Pancreas (tissue), 10 donors: ENCODE data around the gene ABCA3. TPM values are rescaled to one million over a fixed set of nuclear protein-coding genes. Genes with fewer than 3 reads are reported as not detected.
A peak's percentile ranks its signal among the peaks of the same experiment; 100 is the strongest.

ENCODE experiments used
- ATAC-seq, 4 donors: fragments of 200-7000 bp; cut with Tn5 transposase; one replicate each; pipeline versions ENCODE4 v1.8.0 to v1.9.1; 2020; ENCODE audit warnings: mild to moderate bottlenecking in 4 of 4, moderate library complexity in 4 of 4
- DNase-seq, 6 donors: peaks; one replicate each; pipeline ENCODE4 v3.0.0-alpha.2; 2020
- FAIRE-seq: peaks from 2 replicates; lab custom pipeline; 2012; peaks lifted over from hg19 to GRCh38; lab: Jason Lieb, UNC
- H3K27ac ChIP-seq, 4 donors: fragments of 200-600 bp; sonication (generic); 1 replicate in 3 of 4; 2 replicates in 1 of 4; pipeline versions ENCODE4 v1.5.0 to v1.8.0; 2020
- H3K27me3 ChIP-seq, 4 donors: fragments of 200-600 bp; one replicate each; pipeline ENCODE4 v1.8.0; 2021
- H3K36me3 ChIP-seq, 3 donors: fragments of 200-600 bp; sonication (generic) in 1 of 3; one replicate each; pipeline versions ENCODE4 v1.5.0 to v1.8.0; 2020 to 2021
- H3K4me1 ChIP-seq, 3 donors: fragments of 200-600 bp; one replicate each; pipeline ENCODE4 v1.8.0; 2021
- H3K4me3 ChIP-seq, 4 donors: fragments of 200-600 bp; sonication (generic) in 2 of 4; one replicate each; pipeline versions ENCODE4 v1.5.0 to v1.8.0; 2020 to 2021
- H3K9me3 ChIP-seq, 4 donors: fragments of 200-600 bp; one replicate each; pipeline ENCODE4 v1.8.0; 2021
- WGBS, 2 donors: extraction: QIAGEN DNeasy Blood & Tissue Kit; methylation state at CpG; one replicate each; pipeline ENCODE4 v1.1.7; 2013; 5-methylcytosine and 5-hydroxymethylcytosine counted together
- intact Hi-C, 3 donors: fragments of 100-400 bp; cut with DNase I; formaldehyde crosslinking; loops; one replicate each; pipeline versions ENCODE4 v1.11.1 to v1.14.2; 2022
- polyA plus RNA-seq, 2 donors: library from polyadenylated mRNA; stranded (reverse); fragments of 200-250 nt; gene quantifications; one replicate each; pipeline ENCODE4 v1.2.3, GENCODE V29; 2013
- total RNA-seq, 6 donors: library from RNA; stranded (reverse); fragmentation: NEBNext Ultra II Directional in 4 of 6; extraction: Animal tissue kit (Norgen Biotek cat#: 25700) in 4 of 6; gene quantifications; one replicate each; pipeline versions ENCODE4 v1.2.1 to v1.2.4, GENCODE V29; 2021 to 2023
- TF ChIP-seq, protein P1 (sequence below), 4 donors: fragments of 200-600 bp; sonication (generic) in 3 of 4; IDR thresholded peaks; one replicate each; pipeline versions ENCODE4 v1.5.0 to v1.8.0; 2021; ENCODE audit warnings: antibody characterized with exemption in 4 of 4
- donor health status: healthy with polysubstance abuse.
- donor health status: DM: no; HTN: no; CAD: no; lungs with moderate emphysema.
- donor health status: DM: no; HTN: no; CAD: no.
- donor health status: control.
- donor health status: control.
- donor health status: Bipolar disorder and iron deficiency.
- donor health status: DM: yes; HTN: yes; CAD: no.
- donor health status: DM: no; HTN: no; CAD: no.
- donor health status: DM: no; HTN: no; CAD: no.
- donor health status: DM: yes; HTN: yes; CAD: no.

ABCA3 gene
- total and polyA plus RNA-seq, 8 donors = 12.7 to 26.5 (median 18.0) TPM

DNA sequence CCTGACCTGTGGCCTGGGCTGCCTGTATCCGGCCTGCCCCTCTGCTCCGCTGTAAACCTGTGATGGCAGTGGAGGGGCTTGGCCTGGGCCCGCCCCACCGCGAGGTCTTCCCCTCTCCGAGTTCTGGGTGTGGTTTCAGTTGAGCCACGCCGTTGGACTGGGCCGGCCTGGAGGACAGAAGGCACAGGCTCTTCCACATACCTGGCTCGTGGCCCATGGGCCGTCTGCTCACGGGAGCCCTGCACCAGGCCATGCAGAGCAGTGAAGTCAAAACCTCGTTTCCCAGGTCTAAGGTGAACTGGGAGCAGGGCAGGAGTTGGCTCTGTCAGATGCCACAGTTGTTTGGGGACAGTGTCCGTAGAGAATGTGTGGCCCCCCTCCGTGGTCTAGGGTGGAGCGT, 67.0 kb downstream of the ABCA3 start:
- WGBS, 2 donors = 72 to 75% methylated on average over 16 of the region's 16 CpGs
- H3K4me3 ChIP-seq = no peak overlapping the region
- H3K4me1 ChIP-seq = peaks cover 0 to 7% (median 4%) of the 10 kb centered on the region in 3 donors
- TF ChIP-seq, protein P1, sequence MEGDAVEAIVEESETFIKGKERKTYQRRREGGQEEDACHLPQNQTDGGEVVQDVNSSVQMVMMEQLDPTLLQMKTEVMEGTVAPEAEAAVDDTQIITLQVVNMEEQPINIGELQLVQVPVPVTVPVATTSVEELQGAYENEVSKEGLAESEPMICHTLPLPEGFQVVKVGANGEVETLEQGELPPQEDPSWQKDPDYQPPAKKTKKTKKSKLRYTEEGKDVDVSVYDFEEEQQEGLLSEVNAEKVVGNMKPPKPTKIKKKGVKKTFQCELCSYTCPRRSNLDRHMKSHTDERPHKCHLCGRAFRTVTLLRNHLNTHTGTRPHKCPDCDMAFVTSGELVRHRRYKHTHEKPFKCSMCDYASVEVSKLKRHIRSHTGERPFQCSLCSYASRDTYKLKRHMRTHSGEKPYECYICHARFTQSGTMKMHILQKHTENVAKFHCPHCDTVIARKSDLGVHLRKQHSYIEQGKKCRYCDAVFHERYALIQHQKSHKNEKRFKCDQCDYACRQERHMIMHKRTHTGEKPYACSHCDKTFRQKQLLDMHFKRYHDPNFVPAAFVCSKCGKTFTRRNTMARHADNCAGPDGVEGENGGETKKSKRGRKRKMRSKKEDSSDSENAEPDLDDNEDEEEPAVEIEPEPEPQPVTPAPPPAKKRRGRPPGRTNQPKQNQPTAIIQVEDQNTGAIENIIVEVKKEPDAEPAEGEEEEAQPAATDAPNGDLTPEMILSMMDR (IDR thresholded peaks at IDR 0.05) = no peak
- H3K27me3 ChIP-seq = no peaks in the 10 kb centered on the region
- ATAC-seq = no peak
- H3K36me3 ChIP-seq = no peaks in the 10 kb centered on the region
- intact Hi-C loops = no loop called here
- no peaks in the 10 kb centered on the region for H3K9me3 ChIP-seq
- FAIRE-seq = no peak
- DNase-seq = no peak
- no peak overlapping the region for H3K27ac ChIP-seq

DNA sequence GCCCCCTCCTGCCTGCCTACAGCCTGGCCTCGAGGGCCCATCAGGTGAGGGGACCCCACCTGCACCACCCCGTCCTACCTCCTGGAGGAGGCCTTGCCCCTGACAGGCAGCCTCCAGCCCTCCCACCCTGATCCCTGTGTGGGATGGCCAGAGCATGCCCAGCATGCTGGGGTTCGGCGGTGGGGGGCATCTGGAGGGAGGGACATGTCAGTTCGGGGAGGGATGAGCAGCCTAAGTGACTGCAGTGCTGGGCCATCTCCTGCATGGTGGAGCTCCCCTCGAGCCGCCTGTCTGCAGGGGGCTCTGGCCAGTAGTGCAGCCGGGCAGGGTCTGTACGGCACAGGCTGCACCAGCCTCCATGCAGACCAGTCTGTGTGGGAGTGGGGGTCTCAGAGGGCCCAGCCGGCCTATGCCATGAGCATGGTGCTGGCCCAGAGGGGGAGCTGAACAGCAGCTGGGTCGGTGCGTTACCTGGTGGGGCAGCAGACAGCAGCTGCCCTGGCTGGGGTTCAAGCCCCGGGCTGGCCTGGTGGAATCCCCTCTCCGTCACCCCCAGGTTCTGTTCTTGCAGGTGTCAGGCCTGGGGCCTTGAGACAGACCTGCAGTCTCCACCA, 68.6 kb downstream of the ABCA3 start:
- WGBS, 2 donors = 83 to 90% methylated on average over 12 to 14 of the region's 14 CpGs
- no peak overlapping the region for H3K4me3 ChIP-seq
- H3K36me3 ChIP-seq = no peaks in the 10 kb centered on the region
- H3K27me3 ChIP-seq = no peaks in the 10 kb centered on the region
- ATAC-seq (no peak), DNase-seq (peak in 1 of 6 donors; percentile 21), FAIRE-seq (no peak)
- no peaks in the 10 kb centered on the region for H3K9me3 ChIP-seq
- peaks cover 0 to 7% (median 4%) of the 10 kb centered on the region in 3 donors for H3K4me1 ChIP-seq
- intact Hi-C loops = no loop called here
- H3K27ac ChIP-seq = no peak overlapping the region
- TF ChIP-seq, protein P1 (IDR thresholded peaks at IDR 0.05) = no peak

DNA sequence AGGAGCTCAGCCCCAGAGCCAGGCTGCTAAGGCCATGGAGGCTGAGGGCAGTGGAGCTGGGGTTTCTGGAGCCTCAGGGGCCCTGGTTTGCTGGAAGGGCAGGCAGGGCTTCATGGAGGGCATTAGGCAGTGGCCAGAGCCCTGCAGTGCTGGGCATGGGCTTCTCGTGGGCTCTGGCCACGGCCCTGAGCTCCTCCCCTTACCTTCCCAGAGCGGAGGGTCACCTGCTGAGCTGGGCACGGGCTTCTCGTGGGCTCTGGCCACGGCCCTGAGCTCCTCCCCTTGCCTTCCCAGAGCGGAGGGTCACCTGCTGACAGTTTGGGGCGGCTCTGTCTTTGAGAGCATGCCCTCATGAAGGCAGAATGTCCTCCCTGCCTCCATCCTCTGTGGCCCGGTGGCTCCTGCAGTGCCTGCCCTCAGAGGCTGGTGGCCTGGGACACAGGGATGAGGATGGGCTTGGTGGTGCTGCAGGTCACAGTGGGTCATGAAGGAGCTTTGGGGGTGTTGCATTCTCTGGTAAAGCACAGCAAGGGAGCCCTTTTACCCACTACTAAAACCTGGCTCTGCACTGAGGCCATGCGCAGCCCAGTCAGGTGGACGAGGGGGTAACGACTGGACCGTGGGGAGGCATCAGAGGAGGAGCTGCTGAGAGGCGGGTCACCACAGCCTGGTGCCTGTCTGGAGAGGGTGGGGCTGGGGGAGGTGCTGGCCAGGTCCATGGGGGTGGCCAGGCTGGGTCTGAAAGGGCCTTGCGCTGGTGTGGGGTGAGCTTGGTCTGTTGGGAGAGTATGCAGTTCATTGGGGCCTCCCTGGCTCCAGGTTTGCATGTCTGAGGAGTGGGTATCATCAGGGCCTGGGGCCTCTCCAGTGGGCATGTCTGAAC, 69.7 kb downstream of the ABCA3 start:
- Histone ChIP-seq H3K36me3 (no peaks in the 10 kb centered on the region), H3K27ac (no peak overlapping the region), H3K9me3 (no peaks in the 10 kb centered on the region), H3K4me1 (peaks cover 4 to 14% (median 8%) of the 10 kb centered on the region in 3 donors), H3K4me3 (no peak overlapping the region), H3K27me3 (no peaks in the 10 kb centered on the region)
- TF ChIP-seq, protein P1 (IDR thresholded peaks at IDR 0.05) = no peak
- ATAC-seq = no peak
- 80 to 87% methylated on average over 11 to 15 of the region's 15 CpGs for WGBS, 2 donors
- peak in 1 of 6 donors; percentile 40 for DNase-seq
- intact Hi-C loops = no loop called here
- FAIRE-seq = no peak

DNA sequence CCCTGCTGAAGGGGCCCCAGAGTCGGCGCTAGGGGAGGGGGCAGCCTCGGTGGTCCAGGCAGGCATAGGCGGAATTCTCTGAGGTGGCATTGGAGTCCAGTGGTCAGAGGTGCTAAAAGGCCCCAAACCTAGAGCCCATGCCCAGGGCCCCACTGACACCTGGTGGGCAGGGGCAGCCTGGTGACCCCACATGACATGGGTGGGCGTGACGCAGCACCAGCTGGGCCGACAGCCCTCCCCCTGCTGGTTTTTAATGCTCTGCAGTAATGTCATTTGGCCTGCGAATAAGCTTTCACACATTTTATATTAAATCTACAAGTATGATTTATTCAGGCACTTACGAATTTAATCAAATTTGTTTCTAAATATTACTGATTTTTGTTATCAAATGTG, 70.5 kb downstream of the ABCA3 start:
- Histone ChIP-seq H3K4me3 (no peak overlapping the region), H3K27me3 (no peaks in the 10 kb centered on the region), H3K27ac (no peak overlapping the region), H3K9me3 (no peaks in the 10 kb centered on the region), H3K36me3 (no peaks in the 10 kb centered on the region), H3K4me1 (peaks cover 4 to 20% (median 14%) of the 10 kb centered on the region in 3 donors)
- ATAC-seq (no peak), FAIRE-seq (no peak), DNase-seq (peak in 1 of 6 donors; percentile 18)
- 82 to 86% methylated on average over 9 of the region's 9 CpGs for WGBS, 2 donors
- intact Hi-C loops = no loop called here
- TF ChIP-seq, protein P1 (IDR thresholded peaks at IDR 0.05) = no peak
